GM12801 (cell line): ENCODE results near the gene ATG14.

Experiments used
- TF ChIP-seq, protein P1 (sequence below): IDR thresholded peaks from one replicate; pipeline ENCODE4 v1.5.1; 2011; ENCODE audit warnings: control low read depth; ENCODE audit not compliant: insufficient read length; ENCODE audit errors: extremely low read depth

Gene ATG14

GRCh38 chr14:55349565-55349964 lies 62.1 kb downstream of the ATG14 start:
- TF ChIP-seq, protein P1, sequence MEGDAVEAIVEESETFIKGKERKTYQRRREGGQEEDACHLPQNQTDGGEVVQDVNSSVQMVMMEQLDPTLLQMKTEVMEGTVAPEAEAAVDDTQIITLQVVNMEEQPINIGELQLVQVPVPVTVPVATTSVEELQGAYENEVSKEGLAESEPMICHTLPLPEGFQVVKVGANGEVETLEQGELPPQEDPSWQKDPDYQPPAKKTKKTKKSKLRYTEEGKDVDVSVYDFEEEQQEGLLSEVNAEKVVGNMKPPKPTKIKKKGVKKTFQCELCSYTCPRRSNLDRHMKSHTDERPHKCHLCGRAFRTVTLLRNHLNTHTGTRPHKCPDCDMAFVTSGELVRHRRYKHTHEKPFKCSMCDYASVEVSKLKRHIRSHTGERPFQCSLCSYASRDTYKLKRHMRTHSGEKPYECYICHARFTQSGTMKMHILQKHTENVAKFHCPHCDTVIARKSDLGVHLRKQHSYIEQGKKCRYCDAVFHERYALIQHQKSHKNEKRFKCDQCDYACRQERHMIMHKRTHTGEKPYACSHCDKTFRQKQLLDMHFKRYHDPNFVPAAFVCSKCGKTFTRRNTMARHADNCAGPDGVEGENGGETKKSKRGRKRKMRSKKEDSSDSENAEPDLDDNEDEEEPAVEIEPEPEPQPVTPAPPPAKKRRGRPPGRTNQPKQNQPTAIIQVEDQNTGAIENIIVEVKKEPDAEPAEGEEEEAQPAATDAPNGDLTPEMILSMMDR = no peak

GRCh38 chr14:55348766-55349453 lies 62.7 kb downstream of the ATG14 start:
- TF ChIP-seq, protein P1 = no peak

- TF ChIP-seq, protein P1 = no peak
These were observed 63.9 kb downstream of the ATG14 start for GRCh38 chr14:55347748-55348147.

- TF ChIP-seq, protein P1 = no peak
These were observed 64.6 kb downstream of the ATG14 start for GRCh38 chr14:55347040-55347439.

DNA sequence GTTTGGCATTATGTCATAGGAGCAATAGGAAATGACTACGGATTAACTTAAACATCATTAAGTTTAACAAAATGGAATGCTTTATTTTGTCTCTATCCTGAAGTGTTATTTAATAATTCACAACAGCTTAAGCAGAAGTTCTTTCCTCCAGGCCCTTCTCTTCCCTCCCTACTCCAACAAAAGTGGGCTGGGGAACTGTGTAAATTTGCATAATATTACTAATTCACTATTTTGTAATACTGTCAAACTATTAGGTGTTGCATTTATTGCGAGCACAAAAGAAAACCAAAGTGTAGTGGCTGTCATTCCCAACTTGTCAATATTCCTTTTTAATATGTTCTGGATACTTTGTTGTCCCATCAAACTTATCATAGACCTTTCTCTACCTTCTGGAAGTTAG lies 69.8 kb downstream of the ATG14 start:
- TF ChIP-seq, protein P1 = no peak

GRCh38 chr14:55340482-55340881 lies 71.1 kb downstream of the ATG14 start:
- TF ChIP-seq, protein P1 = no peak

DNA sequence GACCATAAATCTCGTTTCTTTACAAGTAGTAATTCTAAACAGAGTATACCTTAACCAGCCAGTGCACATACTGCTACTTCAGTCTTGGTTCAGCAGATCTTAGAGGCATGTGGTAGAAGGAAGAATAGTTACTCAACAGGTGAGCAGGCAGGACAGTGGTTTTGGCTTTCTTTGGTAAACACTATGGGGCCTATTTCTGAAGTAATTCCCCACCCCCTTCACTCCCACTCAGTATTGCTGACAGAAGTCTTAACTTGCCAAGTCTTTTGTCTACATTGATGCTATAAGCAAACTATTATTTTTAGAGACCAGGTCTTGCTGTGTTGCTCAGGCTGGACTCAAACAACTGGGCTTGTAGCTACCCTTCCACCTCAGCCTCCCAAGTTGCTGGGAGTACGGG lies 71.9 kb downstream of the ATG14 start:
- TF ChIP-seq, protein P1 = no peak

DNA sequence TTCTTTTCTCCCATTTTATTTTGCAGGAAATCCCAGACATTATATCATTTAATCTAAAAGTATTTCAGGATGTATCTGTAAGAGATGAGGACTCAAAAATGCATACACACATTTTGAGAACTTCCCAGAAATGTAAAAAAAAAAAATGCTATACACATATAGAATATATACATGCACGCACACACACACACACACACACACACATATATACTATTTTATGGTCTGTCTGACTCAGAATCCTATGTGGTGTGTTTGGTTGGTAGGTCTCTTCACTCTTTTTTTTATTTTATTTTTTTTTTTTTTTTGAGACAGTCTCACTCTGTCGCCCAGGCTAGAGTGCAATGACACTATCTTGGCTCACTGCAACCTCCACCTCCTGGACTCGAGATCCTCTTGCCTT lies 74.9 kb downstream of the ATG14 start:
- TF ChIP-seq, protein P1 = no peak
